Fibroblast of villous mesenchyme (primary cell): ENCODE data around the gene FOXB2. TPM values are rescaled to one million over a fixed set of nuclear protein-coding genes. Genes with fewer than 3 reads are reported as not detected.
A peak's percentile ranks its signal among the peaks of the same experiment; 100 is the strongest.

Experiments used
- DNase-seq: peaks from one replicate; pipeline ENCODE4 v3.0.0-alpha.2; 2010; ENCODE audit warnings: low read depth
- H3K4me3 ChIP-seq: 2 replicates; pipeline ENCODE4 v1.5.1; 2011; ENCODE audit warnings: low read depth, mild to moderate bottlenecking, low read length
- CTCF ChIP-seq: IDR thresholded peaks from 2 replicates; pipeline ENCODE4 v1.5.1; 2012; ENCODE audit warnings: low read depth, mild to moderate bottlenecking, low read length; ENCODE audit not compliant: insufficient read depth
- total RNA-seq: library from RNA; depleted of rRNA; stranded (reverse); fragments of >200 nt; gene quantifications from 2 replicates; pipeline ENCODE4 v1.2.3, GENCODE V29; 2012

The FOXB2 gene
- total RNA-seq, 1 donor: not detected

- no peak for DNase-seq
- TF ChIP-seq CTCF: no peak
- no peak overlapping the region for H3K4me3 ChIP-seq
Observed at GRCh38 chr9:76988941-76989340, 30.5 kb upstream of the FOXB2 start.

- no peak for DNase-seq
- TF ChIP-seq CTCF: no peak
- H3K4me3 ChIP-seq: no peak overlapping the region
Observed at GRCh38 chr9:76989501-76989900, 30.0 kb upstream of the FOXB2 start.

- no peak overlapping the region for H3K4me3 ChIP-seq
- peak; percentile 63 for TF ChIP-seq CTCF
- peak; percentile 35 for DNase-seq
Observed at GRCh38 chr9:76996700-76997099, 22.8 kb upstream of the FOXB2 start.

- no peak for DNase-seq
- no peak overlapping the region for H3K4me3 ChIP-seq
Observed at GRCh38 chr9:76999261-76999660, 20.2 kb upstream of the FOXB2 start.

GRCh38 chr9:77000330-77000729 is 19.1 kb upstream of the FOXB2 start:
- no peak for DNase-seq
- H3K4me3 ChIP-seq: no peak overlapping the region
- TF ChIP-seq CTCF: no peak

More at GRCh38 chr9:76999261-76999660, 20.2 kb upstream of the FOXB2 start:
- TF ChIP-seq CTCF: no peak

GRCh38 chr9:77003366-77003765 is 16.1 kb upstream of the FOXB2 start:
- no peak for DNase-seq
- no peak for TF ChIP-seq CTCF
- no peak overlapping the region for H3K4me3 ChIP-seq

GRCh38 chr9:77005216-77005615 is 14.2 kb upstream of the FOXB2 start:
- no peak for DNase-seq
- H3K4me3 ChIP-seq: no peak overlapping the region
- no peak for TF ChIP-seq CTCF
